ENCODE data around the gene HIRA. TPM values are rescaled to one million over a fixed set of nuclear protein-coding genes. Genes with fewer than 3 reads are reported as not detected.

Gene HIRA
- total RNA-seq, 2 donors from 2014 or later = 26.9 to 34.9 TPM

DNA sequence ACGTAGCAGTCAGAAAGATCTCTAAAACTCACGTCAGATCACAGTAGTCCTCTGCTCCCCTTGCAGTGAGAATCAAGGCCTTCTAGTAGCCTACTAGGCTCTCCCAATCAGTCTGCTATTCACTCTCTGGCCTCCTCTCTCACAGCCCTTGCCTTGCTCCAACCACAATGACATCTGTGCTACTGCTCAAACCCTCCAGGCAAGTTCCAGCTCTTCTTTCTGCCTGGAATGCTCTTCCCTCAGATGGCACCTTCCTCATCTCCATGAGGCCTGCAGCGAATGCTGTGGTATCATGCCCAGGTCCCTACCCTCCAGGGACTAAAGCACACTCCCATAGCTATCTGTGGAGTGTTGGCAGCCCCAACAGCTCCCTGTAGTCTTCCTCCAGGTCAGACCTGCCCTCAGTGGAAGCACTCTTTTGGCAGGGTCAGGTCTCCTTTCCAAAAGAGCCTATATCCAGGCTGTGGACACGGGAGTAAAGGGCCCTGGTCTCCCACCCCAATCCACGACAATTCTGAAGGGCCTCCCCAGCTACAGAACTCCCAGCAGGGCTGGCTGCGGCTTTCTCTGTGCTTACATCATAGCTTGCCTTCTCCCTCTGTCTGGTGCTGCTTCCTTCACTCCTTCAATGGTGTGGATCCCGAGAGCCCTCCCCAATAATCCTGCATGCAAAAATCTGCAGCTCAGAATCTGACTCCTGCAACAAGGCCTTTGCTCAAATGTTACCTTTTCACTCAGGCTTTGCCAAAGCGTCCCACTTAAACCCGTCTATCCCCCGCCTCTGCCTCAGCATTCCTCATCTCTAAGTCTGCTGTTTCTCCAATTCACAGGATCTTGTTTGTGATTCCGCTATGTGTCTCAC, 8.9 kb downstream of the HIRA start:
- DNase-seq = no peak
- intact Hi-C loops (cut with DNase I, micrococcal nuclease) = no loop called here
- no peak for ATAC-seq

DNA sequence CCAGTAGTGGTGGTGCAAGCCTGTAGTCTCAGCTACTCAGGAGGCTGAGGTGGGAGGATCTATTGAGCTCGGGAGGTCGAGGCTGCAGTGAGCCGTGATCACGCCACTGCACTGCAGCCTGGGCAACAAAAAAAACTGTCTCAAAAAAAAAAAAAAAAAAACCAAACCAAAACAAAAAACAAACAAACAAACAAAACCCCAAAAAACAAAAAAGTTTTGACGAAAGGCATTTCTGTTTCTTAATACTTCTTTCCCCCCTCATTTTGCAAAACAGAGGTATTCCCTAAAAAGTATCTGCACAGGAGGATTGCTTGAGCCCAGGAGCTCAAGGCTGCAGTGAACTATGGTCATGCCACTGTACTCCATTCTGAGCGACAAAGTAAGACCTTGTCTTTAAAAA, 11.2 kb downstream of the HIRA start:
- DNase-seq = no peak
- ATAC-seq = no peak
- intact Hi-C loops (cut with DNase I, micrococcal nuclease) = no loop called here

DNA sequence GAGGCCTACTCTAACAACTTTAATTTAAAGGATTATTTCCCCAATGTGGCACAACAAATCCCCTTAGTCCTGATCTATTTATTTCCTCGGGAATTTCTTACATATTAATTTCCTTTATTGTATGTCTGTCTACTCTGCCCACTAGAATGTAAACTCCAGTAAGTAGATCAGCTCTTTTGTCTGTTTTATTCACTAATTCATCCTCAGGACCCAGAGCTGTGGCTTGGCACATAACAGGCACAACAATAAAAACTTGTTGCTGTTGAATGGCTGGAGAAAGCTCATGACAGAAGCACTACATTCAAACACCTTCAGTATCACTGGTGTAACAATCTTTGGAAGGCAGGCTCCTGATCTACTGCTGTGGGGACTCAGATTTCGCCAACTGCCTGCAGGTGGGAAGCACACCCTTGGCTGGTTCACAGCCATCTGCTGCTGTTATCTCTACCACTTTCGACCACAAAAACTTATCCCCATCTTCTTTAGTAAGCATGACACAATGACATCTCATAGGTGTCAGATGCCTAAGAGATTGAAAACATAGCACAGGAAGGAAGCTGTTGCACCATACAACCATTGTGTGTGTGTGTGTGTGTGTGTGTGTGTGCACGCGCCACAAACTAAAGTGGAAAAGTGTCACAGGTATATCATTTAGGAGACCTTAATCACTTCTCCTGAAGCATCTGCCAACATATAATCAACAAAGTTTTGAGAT, 11.9 kb downstream of the HIRA start:
- DNase-seq = no peak
- intact Hi-C loops (cut with DNase I, micrococcal nuclease) = no loop called here
- no peak for ATAC-seq

DNA sequence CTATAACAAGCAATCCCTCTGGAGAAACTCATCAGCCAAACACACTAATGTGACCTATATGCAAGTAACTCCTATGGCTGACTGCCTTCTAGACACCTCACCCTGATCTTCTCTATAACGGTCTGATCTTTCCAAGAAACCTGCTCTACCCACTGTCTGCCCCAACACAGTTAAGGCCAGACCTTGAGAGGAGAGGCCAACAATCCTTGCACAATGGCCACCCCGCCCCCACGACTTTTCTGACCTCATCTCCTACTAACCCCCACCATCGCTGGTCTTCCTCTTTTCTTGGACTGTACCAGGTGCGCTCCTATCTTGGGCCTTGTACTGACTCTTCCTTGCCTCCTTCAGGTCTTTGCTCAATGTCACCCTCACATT, 12.5 kb downstream of the HIRA start:
- ATAC-seq = no peak
- intact Hi-C loops (cut with DNase I, micrococcal nuclease) = no loop called here
- DNase-seq = no peak

DNA sequence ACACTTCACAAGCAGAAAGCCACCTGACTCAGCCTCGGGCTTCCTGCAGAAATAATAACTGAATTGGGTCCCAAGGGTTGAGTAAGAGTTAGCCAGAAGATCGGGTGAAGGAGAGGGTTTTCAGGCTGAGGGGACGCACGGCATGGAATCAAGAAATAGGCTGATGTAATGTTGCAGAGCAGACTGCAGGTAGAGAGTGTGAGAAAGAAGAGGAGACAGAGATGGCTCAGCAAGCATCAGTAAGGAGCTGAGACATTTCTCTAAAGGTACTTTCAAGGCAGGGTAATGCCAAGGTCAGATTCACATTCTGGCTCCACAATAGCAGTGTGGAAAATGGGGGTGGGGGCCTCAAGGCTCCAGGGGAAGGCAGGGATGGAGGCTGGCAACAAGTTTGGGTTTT, 18.6 kb downstream of the HIRA start:
- ATAC-seq = no peak

DNA sequence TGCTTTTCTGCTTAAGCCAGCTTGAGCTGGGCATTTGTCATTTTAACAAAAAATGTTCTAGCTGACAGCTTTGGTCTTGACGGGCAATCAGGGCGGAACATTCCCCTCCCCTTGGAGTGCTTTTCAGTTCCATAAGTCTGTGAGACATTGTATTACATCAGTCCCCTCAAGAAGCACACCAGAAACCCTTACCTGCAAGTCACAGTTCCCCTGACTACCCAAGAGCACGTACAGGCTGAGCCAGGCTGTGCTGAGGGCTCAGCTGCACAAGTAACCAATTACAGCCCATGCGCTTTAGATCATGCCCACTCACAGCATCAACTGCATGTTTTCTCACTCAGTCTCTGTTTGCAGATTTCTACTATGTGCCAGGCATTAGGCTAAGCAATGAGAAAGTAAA, 19.1 kb downstream of the HIRA start:
- no peak for DNase-seq

More for the DNA sequence above, 18.6 kb downstream of the HIRA start:
- DNase-seq = no peak
- intact Hi-C loops (cut with DNase I, micrococcal nuclease) = no loop called here

DNA sequence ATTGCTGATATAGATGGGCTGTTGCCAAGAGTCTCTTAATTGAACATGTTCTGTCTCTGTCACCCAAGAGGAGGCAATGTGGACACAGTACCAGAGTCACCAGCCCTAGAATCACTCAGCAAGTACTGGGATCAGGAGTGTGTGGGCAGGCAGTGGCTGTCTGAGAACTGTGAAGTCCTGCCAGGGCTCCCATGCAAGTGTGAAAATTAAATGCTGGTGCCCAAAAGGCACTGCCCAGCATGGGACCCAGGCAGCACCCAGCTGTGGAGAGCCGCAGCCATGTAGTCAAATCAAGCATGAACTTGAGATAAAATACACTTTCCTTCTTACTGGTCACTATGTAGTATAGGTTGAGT, 19.9 kb downstream of the HIRA start:
- intact Hi-C loops (cut with DNase I, micrococcal nuclease) = no loop called here
- no peak for ATAC-seq
- no peak for DNase-seq

More for the DNA sequence above, 19.1 kb downstream of the HIRA start:
- intact Hi-C loops (cut with DNase I, micrococcal nuclease) = no loop called here
- ATAC-seq = no peak

DNA sequence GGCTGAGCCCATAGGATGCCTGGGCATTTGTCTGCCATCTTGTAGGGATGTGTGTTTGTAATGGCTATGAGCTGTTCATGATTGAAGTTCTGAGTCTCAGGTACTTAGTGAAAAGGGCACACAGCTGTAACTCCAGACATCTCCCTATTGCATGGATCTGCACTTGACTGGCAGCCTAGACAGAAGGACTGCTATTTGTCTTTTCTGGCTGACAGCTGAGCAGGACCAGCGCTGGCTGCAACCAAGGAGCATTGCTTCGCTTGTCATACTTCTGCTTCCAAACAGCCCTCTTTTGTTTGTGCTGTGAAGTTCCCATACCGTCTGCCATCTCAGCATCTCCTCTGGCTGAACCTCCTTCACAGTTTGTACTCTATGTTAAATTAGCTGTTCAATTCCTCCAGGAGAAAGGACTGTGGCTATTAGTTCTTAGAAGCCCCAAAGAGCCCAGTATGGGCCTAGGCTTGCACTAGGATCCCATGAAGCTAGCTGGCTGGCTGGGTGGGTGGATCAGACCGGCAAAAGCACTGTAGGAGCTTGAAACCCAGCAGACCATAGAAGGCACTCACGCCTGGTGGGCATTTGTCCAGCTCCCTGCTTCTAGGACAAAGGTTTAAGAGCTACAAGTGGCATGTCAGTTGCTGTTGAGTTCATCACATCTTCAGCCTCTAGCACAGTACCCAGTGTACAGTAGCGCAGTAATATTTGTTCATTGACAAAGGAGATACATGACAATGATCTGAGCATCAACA, 20.4 kb downstream of the HIRA start:
- ATAC-seq (no peak), DNase-seq (no peak)
- intact Hi-C loops (cut with DNase I, micrococcal nuclease) = no loop called here

DNA sequence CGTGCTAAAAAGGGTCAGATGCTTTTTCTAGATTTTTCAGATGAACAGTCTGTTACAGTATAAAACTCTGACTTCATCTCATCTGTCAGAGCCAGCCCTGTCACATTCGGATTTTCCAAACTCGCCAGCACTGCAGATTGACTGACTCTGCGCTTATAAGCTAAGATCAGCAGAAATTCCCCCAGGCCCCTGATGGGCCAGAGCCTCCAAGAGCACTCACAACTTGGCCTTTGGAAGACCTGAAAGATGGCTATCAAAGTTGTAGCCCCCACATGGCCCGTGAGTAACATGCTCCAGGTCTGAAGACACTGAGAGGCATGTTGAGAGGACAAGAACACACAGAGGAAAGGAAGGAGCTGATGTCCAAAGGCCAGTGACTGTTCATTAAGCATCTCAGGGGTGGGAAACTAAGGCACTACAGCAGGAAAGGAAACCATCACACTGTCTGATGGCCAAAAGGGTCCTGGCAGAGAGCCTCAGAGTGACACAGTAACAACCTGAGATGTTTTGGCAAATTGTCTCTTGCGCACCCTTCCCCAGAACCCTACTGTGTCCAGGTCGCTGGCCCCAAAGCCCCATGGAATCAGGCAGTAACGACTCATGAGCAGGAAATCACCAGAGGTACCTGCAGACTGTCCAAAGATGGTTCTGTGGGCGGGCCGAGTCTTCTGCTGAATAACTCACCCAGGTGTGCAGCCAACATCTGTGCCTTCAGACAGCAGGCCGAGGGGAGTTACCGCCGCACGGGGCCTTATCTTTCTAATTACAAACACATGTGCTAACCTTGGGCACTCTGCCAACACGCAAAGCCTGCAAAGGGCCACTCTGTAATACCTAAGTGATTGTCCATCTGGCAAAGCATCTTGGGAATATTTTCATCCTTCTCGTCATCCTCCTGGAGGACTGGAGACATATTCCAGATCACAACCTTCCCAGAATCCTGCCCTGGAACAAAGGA, 23.6 kb downstream of the HIRA start:
- peak in 1 of 2 donors; percentile 26 for DNase-seq

DNA sequence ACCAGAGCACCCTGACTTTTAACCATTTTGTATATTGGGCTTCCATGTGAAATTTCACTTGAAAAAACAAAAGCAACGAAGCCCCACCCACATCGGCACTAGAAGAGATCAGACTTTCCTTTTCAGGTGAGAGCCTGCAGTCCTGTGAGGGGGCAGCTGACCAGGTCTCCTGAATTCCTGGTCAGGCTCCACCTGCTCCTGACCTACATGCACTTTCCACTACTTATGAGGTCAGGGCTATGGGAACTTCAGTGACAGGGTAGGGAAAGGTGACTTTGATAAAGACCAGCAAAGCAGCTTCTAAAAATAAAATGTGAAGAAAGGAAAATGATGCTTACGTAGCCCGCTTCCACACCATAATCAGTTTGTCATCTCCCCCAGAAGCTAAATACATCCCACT, 24.7 kb downstream of the HIRA start:
- intact Hi-C loops (cut with DNase I, micrococcal nuclease) = no loop called here
- DNase-seq (no peak), ATAC-seq (no peak)

More for the DNA sequence above, 23.6 kb downstream of the HIRA start:
- intact Hi-C loops (cut with DNase I, micrococcal nuclease) = no loop called here
- peak; percentile 51 for ATAC-seq

DNA sequence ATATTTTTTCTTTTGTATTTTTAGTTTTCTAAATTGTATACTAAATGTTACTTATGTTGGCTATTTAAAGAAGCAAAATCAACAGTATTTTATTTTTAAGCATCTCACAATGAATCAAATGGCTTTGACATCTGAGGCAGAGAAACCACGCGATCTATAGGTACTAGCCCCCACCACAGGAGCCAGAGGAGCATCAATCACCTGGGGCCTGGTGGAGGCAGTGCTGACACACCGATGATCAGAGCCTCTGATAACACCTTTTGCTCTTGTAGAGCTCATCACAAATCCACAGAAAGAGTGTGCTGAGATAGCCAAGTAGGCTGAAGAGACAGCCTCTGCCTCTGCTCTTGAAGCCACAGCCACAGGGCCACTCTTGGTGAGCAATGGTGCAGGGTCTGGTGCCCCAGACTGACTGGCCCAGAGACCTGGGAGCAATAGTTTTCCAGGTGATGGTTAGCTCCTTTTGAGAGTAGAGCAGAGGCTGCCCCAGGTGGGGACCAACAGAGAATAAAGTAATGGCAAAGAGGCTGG, 25.2 kb downstream of the HIRA start:
- DNase-seq = no peak
- intact Hi-C loops (cut with DNase I, micrococcal nuclease) = no loop called here
- ATAC-seq = no peak

DNA sequence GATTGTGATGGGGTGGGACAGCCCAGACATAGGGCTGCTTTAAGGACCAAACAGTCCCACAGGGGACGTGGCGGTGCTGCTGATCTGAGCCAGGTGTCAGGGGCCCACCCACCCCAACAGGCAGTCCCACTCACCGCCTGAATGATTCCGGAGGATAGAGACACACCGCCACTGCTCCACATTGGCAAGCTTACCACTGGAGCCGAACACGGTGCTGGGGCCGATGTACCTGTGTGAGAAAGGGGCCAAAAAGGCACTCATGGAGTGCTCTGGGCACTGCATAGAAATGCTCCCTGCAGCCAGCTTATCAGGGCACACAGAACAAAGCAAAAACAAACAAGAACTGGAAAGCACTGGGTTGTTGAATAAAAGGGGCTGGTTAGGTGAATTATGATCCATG, 25.9 kb downstream of the HIRA start:
- no peak for ATAC-seq
- DNase-seq = no peak
- intact Hi-C loops (cut with DNase I, micrococcal nuclease) = no loop called here

DNA sequence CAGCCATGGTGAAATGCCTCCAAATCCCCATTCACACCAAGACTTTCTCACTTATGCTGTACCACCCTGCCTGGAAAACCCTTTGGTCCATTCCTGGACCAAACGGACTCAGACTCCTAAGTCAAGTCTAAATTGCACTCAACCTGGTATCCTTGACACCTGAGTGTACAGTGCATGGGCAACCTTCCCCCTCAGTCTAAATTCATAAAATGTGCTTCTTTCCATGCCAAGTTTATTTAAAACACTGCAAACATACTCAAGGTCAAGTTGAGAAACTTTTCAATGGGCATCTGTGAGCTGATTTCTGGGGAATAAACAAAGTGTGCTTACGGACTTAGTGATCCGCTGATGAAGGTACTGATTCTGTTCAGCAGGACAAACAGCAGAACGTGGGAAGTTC, 26.4 kb downstream of the HIRA start:
- ATAC-seq = no peak
- no peak for DNase-seq
- intact Hi-C loops (cut with DNase I, micrococcal nuclease) = no loop called here

DNA sequence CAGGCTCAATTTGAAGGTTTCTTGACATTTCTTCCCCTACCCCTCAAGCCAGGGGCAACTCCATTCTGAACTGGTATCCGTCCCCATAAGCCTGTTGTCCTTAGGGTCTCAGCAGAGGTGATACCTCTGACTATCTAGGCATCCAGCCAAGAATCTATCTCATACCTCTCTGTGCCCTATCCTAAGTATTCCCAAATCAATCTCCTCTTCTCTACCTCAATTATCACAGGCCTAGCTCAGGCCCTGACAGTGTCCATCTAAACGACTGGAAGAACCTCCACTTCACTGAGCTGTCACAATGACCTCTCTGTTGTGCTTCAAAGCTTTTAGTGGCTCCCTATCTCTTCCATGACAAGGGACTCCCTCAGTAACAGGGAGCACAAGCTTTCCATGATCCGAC, 26.9 kb downstream of the HIRA start:
- ATAC-seq (no peak), DNase-seq (no peak)
- intact Hi-C loops (cut with DNase I, micrococcal nuclease) = no loop called here

DNA sequence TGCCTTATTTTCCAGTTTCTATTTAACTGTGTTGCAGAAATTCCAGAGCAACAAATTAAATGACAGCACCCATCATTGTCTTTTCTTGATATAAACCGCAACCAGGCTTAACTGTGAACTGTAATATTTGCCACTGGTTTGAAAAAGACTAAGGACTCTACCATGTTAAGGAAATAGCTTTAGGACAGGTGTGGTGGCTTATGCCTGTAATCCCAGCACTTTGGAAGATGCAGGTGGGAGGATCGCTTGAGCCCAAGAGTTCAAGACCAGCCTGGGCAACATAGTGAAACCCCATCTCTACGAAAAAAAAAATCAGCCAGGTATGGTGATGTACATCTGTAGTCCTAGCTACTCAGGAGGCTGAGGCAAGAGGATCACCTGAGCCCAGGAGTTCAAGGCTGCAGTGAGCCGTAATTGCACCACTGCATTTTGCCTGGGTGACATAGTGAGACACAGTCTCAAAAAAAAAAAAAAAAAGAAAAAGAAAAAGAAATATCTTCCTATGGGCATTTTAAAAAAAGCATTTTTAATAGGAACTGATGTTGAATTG, 28.8 kb downstream of the HIRA start:
- no peak for ATAC-seq
- intact Hi-C loops (cut with DNase I, micrococcal nuclease) = no loop called here
- DNase-seq = no peak

DNA sequence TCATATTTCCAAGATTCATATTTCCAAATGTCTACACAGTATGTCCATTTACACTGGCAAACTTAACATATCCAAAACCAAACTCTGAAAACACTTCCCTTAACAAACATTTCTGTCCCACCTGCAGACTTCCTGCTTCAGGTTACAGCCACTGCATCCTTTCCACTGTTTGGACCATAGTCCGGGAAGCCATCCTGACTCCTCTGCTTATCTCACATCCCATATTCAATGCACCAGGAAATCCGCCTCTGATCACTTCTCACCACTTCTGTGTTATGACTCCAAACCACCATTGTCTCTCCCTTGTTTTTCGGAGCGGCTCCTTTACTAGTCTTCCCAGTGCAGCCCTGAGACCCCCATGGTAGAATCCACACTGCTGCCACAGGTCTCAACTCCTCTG, 30.1 kb downstream of the HIRA start:
- no peak for DNase-seq
- no peak for ATAC-seq
- intact Hi-C loops (cut with DNase I, micrococcal nuclease) = no loop called here

DNA sequence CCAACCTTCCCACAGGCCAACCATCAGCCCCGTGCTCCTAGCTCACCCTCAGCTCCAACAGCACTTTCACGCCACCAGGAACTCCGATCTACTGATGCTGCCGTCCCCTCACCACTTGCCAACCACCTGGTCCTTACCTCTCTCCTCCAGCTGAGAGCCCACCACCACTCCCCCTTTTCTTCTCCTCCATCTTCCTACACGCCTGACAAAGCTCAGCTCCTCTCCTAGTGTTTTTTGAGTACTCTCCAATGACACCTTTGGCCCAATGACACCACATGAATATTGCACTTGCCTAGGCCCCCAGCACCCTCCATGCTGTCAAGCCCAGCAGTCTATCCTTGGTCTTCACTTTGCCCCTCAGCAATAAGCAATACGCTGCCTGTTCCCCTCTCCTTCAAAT, 30.7 kb downstream of the HIRA start:
- intact Hi-C loops (cut with DNase I, micrococcal nuclease) = no loop called here
- DNase-seq (no peak), ATAC-seq (no peak)

DNA sequence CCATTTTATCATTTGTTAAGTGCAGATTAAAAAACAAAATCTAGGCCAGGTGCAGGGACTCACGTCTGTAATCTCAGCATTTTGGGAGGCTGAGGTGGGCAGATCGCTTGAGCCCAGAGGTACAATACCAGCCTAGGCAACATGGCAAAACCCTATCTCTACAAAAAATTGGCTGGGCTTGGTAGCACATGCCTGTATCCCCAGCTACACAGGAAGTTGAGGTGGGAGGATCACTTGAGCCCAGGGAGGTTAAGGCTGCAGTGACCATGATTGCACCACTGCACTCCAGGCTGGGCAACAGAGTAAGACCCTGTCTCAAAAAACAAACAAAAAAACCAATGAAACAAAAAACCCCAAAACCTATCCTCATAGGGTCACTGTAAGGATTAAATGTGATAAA, 32.9 kb downstream of the HIRA start:
- DNase-seq (no peak), ATAC-seq (no peak)
- intact Hi-C loops (cut with DNase I, micrococcal nuclease) = no loop called here

Data from left colon (tissue), 2 donors.